Heart right ventricle (tissue), 16 donors: ENCODE measurements around the gene NDST3. TPM values are rescaled to one million over a fixed set of nuclear protein-coding genes. Genes with fewer than 3 reads are reported as not detected.

ENCODE experiments used
- ATAC-seq, 8 donors: fragments of 200-7000 bp; cut with Tn5 transposase; one replicate each; pipeline ENCODE4 v1.9.1; 2020; ENCODE audit warnings: mild to moderate bottlenecking in 8 of 8, moderate library complexity in 8 of 8, moderate number of reproducible peaks in 1 of 8
- DNase-seq, 2 donors: peaks; one replicate each; pipeline ENCODE4 v3.0.0-alpha.2; 2020
- H3K27ac ChIP-seq, 10 donors: fragments of 200-600 bp; sonication (generic) in 2 of 10; one replicate each; pipeline versions ENCODE4 v1.5.0 to v1.8.0; 2020 to 2022; ENCODE audit warnings: mild to moderate bottlenecking in 3 of 10
- H3K27me3 ChIP-seq, 7 donors: fragments of 200-600 bp; one replicate each; pipeline ENCODE4 v1.8.0; 2021 to 2022; ENCODE audit warnings: mild to moderate bottlenecking in 2 of 7
- H3K36me3 ChIP-seq, 9 donors: fragments of 200-600 bp; sonication (generic) in 1 of 9; one replicate each; pipeline versions ENCODE4 v1.5.0 to v1.8.0; 2020 to 2022; ENCODE audit warnings: mild to moderate bottlenecking in 2 of 9
- H3K4me1 ChIP-seq, 9 donors: fragments of 200-600 bp; sonication (generic) in 1 of 9; one replicate each; pipeline versions ENCODE4 v1.5.0 to v1.8.0; 2020 to 2022; ENCODE audit warnings: mild to moderate bottlenecking in 4 of 9
- H3K4me3 ChIP-seq, 10 donors: fragments of 200-600 bp; sonication (generic) in 2 of 10; one replicate each; pipeline versions ENCODE4 v1.5.0 to v1.8.0; 2020 to 2022; ENCODE audit warnings: mild to moderate bottlenecking in 7 of 10, moderate library complexity in 2 of 10
- H3K9me3 ChIP-seq, 11 donors: fragments of 200-600 bp in 10 of 11; sonication (generic) in 2 of 11; one replicate each; pipeline versions ENCODE4 v1.5.0 to v1.8.0; 2013 to 2022; ENCODE audit warnings: mild to moderate bottlenecking in 2 of 11, control low read depth in 1 of 11, moderate library complexity in 1 of 11
- CTCF ChIP-seq, 9 donors: fragments of 200-600 bp; sonication (generic) in 2 of 9; IDR thresholded peaks; one replicate each; pipeline versions ENCODE4 v1.5.0 to v1.8.0; 2021 to 2022; ENCODE audit warnings: antibody characterized with exemption in 9 of 9, mild to moderate bottlenecking in 5 of 9, moderate library complexity in 1 of 9
- WGBS, 2 donors: extraction: QIAGEN DNeasy Blood & Tissue Kit; methylation state at CpG; one replicate each; pipeline ENCODE4 v1.1.7; 2013; ENCODE audit warnings: inconsistent platforms in 1 of 2; 5-methylcytosine and 5-hydroxymethylcytosine counted together
- intact Hi-C, 10 donors: fragments of 100-400 bp; cut with DNase I; formaldehyde crosslinking; loops; one replicate each; pipeline versions ENCODE4 v1.11.1 to v1.14.2; 2022
- polyA plus RNA-seq, 2 donors: library from polyadenylated mRNA; stranded (reverse); fragments of 200-250 nt; gene quantifications; one replicate each; pipeline ENCODE4 v1.2.3, GENCODE V29; 2013
- total RNA-seq, 10 donors: library from RNA; stranded (reverse); fragmentation: NEBNext Ultra II Directional in 3 of 10; extraction: Animal tissue kit (Norgen Biotek cat#: 25700) in 3 of 10; gene quantifications; one replicate each; pipeline versions ENCODE4 v1.2.1 to v1.2.4, GENCODE V29; 2021 to 2023
- donor health status: Arrhythmogenic right ventricular cardiomyopathy.
- donor health status: ischemic (EF 13 %, LVEDD 7.1; RV severe dilation, severe dysfunction).
- donor health status: healthy with polysubstance abuse.
- donor health status: DM: no; HTN: yes; CAD: no.
- donor health status: DM: no; HTN: no; CAD: no.
- donor health status: ischemic (EF 25% LVEDD 6.9; RV normal size, moderate dysfunction).
- donor health status: ischemic (EF 25% LVEDD 5.7; RV mildly dilated, moderate dysfunction).
- donor health status: healthy.
- donor health status: DM: yes; HTN: yes; CAD: no.
- donor health status: Ischemic cardiomyopathy.
- donor health status: ischemic (EF 35%, LVEDD 5.7; RV mildly dilated, moderate dysfunction).
- donor health status: nonischemic (EF 11% LVEDD 7.7; RV severe dilation, severe dysfunction).
- donor health status: DM: yes; HTN: yes; CAD: no.
- donor health status: PGD.
- donor health status: ischemic (EF 29% LVEDD 5.4; RV normal size, mild dysfunction).
- donor health status: nonischemic (EF 23%, LVEDD 6.1; RV moderate dilation, normal function).

The NDST3 gene
- total and polyA plus RNA-seq, 12 donors, result 0.04 TPM; not detected in 11

- Histone ChIP-seq H3K4me1 (no peaks in the 10 kb centered on the region), H3K36me3 (no peaks in the 10 kb centered on the region), H3K27me3 (no peaks in the 10 kb centered on the region), H3K4me3 (no peak overlapping the region), H3K27ac (no peak overlapping the region), H3K9me3 (peaks cover 0 to 13% (median 3%) of the 10 kb centered on the region in 11 donors)
- intact Hi-C loops, result no loop called here
- no peak for TF ChIP-seq CTCF (IDR thresholded peaks at IDR 0.05)
- ATAC-seq (no peak), DNase-seq (no peak)
Measured at GRCh38 chr4:118254368-118254767, 220.1 kb downstream of the NDST3 start.

GRCh38 chr4:118259111-118259510 is 224.8 kb downstream of the NDST3 start:
- intact Hi-C loops, result loop anchor here in 1 of 10 donors (5.0 kb wide), 1 partner anchor 1028 kb away; no protein-coding TSS in a partner anchor
- no peaks in the 10 kb centered on the region for H3K4me1 ChIP-seq
- no peak overlapping the region for H3K4me3 ChIP-seq
- no peak overlapping the region for H3K27ac ChIP-seq
- H3K36me3 ChIP-seq, result no peaks in the 10 kb centered on the region
- peaks cover 0 to 17% (median 6%) of the 10 kb centered on the region in 7 donors for H3K27me3 ChIP-seq
- ATAC-seq (no peak), DNase-seq (no peak)
- WGBS, 2 donors, result 78 to 82% methylated on average over 3 of the region's 3 CpGs
- no peaks in the 10 kb centered on the region for H3K9me3 ChIP-seq
- no peak for TF ChIP-seq CTCF (IDR thresholded peaks at IDR 0.05)

- 88 to 89% methylated on average over 2 of the region's 2 CpGs for WGBS, 2 donors
- Histone ChIP-seq H3K9me3 (no peaks in the 10 kb centered on the region), H3K4me1 (no peaks in the 10 kb centered on the region), H3K4me3 (no peak overlapping the region), H3K27me3 (peaks cover 0 to 29% (median 15%) of the 10 kb centered on the region in 7 donors), H3K36me3 (no peaks in the 10 kb centered on the region), H3K27ac (no peak overlapping the region)
- DNase-seq (no peak), ATAC-seq (no peak)
- TF ChIP-seq CTCF (IDR thresholded peaks at IDR 0.05), result no peak
- intact Hi-C loops, result no loop called here
Measured at GRCh38 chr4:118260309-118260708, 226.0 kb downstream of the NDST3 start.

- TF ChIP-seq CTCF (IDR thresholded peaks at IDR 0.05), result no peak
- DNase-seq, result no peak
- no peak for ATAC-seq
- no peaks in the 10 kb centered on the region for H3K9me3 ChIP-seq
- WGBS, 2 donors, result 95 to 97% methylated on average over 3 of the region's 3 CpGs
- H3K36me3 ChIP-seq, result no peaks in the 10 kb centered on the region
- no peak overlapping the region for H3K4me3 ChIP-seq
- no peaks in the 10 kb centered on the region for H3K4me1 ChIP-seq
- H3K27me3 ChIP-seq, result peaks cover 0 to 34% (median 20%) of the 10 kb centered on the region in 7 donors
- no peak overlapping the region for H3K27ac ChIP-seq
- intact Hi-C loops, result no loop called here
Measured at GRCh38 chr4:118264096-118264495, 229.8 kb downstream of the NDST3 start.
